PFSK-1 (cell line): ENCODE data around the gene KLF8.

ENCODE experiments used
- FOXP2 ChIP-seq: optimal IDR thresholded peaks from 2 replicates; pipeline ENCODE3; 2011; ENCODE audit warnings: borderline replicate concordance, control low read depth, inconsistent platforms; ENCODE audit not compliant: insufficient read depth; ENCODE audit errors: extremely low read length, extremely low read depth
- POLR2AphosphoS5 ChIP-seq: IDR thresholded peaks from 2 replicates; pipeline ENCODE4 v1.6.1; 2012; ENCODE audit warnings: low read depth, mild to moderate bottlenecking, control low read depth, low read length, moderate library complexity
- REST ChIP-seq, 2 experiments: IDR thresholded peaks; 2 replicates each; pipeline versions ENCODE4 v1.6.1 to v1.8.0; 2011 to 2012; ENCODE audit warnings: low read depth in 2 of 2, low read length in 2 of 2, control low read depth in 1 of 2, inconsistent platforms in 1 of 2, mild to moderate bottlenecking in 1 of 2, moderate library complexity in 1 of 2; ENCODE audit not compliant: insufficient read depth in 1 of 2
- SIN3A ChIP-seq: IDR thresholded peaks from 2 replicates; pipeline ENCODE4 v1.6.1; 2012; ENCODE audit warnings: mild to moderate bottlenecking, low read length, moderate library complexity, borderline replicate concordance; ENCODE audit not compliant: insufficient read depth
- TAF1 ChIP-seq: IDR thresholded peaks from 2 replicates; pipeline ENCODE4 v1.6.1; 2012; ENCODE audit warnings: low read length, control low read depth, borderline replicate concordance; ENCODE audit not compliant: insufficient read depth

KLF8 gene

GRCh38 chrX:56319165-56319564 lies 87.0 kb downstream of the KLF8 start:
- TF ChIP-seq REST (IDR thresholded peaks at IDR 0.05; ENCODE audit: insufficient read depth in 1 of 2, low read depth in 2 of 2, low read length in 2 of 2), result no peak
- no peak for TF ChIP-seq FOXP2
- no peak for TF ChIP-seq SIN3A
- no peak for TF ChIP-seq POLR2AphosphoS5
- no peak for TF ChIP-seq TAF1
